Panc1 (cell line): Measurements from ENCODE around the gene FMN2. TPM values are rescaled to one million over a fixed set of nuclear protein-coding genes. Genes with fewer than 3 reads are reported as not detected.

Experiments
- ATAC-seq: fragments of 200-7000 bp; cut with Tn5 transposase; 2 replicates; pipeline ENCODE4 v1.9.1; 2020; ENCODE audit warnings: mild to moderate bottlenecking, moderate library complexity
- BruUV-seq: library from RNA; stranded (reverse); fragments of 400-500 nt; replicated peaks from 2 replicates; lab custom pipeline; 2021; lab: Mats Ljungman, UMichigan
- CTCF ChIA-PET: fragments of 300-600 bp; sonication (Branson Sonifier 250); formaldehyde crosslinking; loops from one replicate; lab custom pipeline; 2022; ENCODE audit warnings: antibody characterized with exemption; lab: Charles Lee
- POLR2A ChIA-PET: fragments of 300-600 bp; sonication (Branson Sonifier 250); formaldehyde crosslinking; loops from one replicate; lab custom pipeline; 2022; ENCODE audit warnings: antibody characterized with exemption; lab: Charles Lee
- DNase-seq: peaks from one replicate; pipeline ENCODE4 v3.0.0-alpha.2; 2010; ENCODE audit warnings: low read depth, low spot score
- H3K27ac ChIP-seq: 2 replicates; pipeline ENCODE4 v1.5.1; 2011; ENCODE audit warnings: mild to moderate bottlenecking, low read length, inconsistent platforms
- H3K27me3 ChIP-seq: fragments of 200-500 bp; sonication (Bioruptor generic); 2 replicates; pipeline ENCODE4 v1.6.0; 2014; ENCODE audit warnings: low read length, inconsistent platforms; ENCODE audit not compliant: control insufficient read depth, insufficient read depth
- H3K36me3 ChIP-seq: fragments of 200-500 bp; sonication (Bioruptor generic); 2 replicates; pipeline ENCODE4 v1.5.1; 2014; ENCODE audit warnings: inconsistent platforms, mild to moderate bottlenecking, low read length, moderate library complexity; ENCODE audit not compliant: control insufficient read depth, insufficient read depth
- H3K4me1 ChIP-seq: 2 replicates; pipeline ENCODE4 v1.5.1; 2011; ENCODE audit warnings: inconsistent platforms, mild to moderate bottlenecking, low read length, moderate library complexity; ENCODE audit not compliant: control insufficient read depth, insufficient read depth
- H3K4me3 ChIP-seq, 2 experiments: 2 replicates each; pipeline ENCODE4 v1.5.1; 2011 to 2012; ENCODE audit warnings: low read depth in 2 of 2, low read length in 2 of 2, mild to moderate bottlenecking in 2 of 2, inconsistent platforms in 1 of 2, moderate library complexity in 1 of 2
- H3K9me3 ChIP-seq: fragments of 200-500 bp; sonication (Bioruptor generic); 2 replicates; pipeline ENCODE4 v1.5.1; 2014; ENCODE audit warnings: low read depth, mild to moderate bottlenecking, inconsistent platforms, low read length, moderate library complexity; ENCODE audit not compliant: control insufficient read depth, insufficient read depth
- CTCF ChIP-seq: fragments of 450-650 bp; IDR thresholded peaks from 2 replicates; pipeline ENCODE4 v1.5.1; 2017; ENCODE audit warnings: mild to moderate bottlenecking
- POLR2AphosphoS5 ChIP-seq: IDR thresholded peaks from 2 replicates; pipeline ENCODE4 v1.6.1; 2012; ENCODE audit warnings: mild to moderate bottlenecking, low read depth, low read length, moderate library complexity
- REST ChIP-seq, 2 experiments: IDR thresholded peaks; 2 replicates each; pipeline ENCODE4 v1.6.1; 2011 to 2012; ENCODE audit warnings: low read depth in 2 of 2, control low read depth in 1 of 2, low read length in 1 of 2, mild to moderate bottlenecking in 1 of 2, moderate library complexity in 1 of 2; ENCODE audit not compliant: insufficient read depth in 1 of 2
- SIN3A ChIP-seq: IDR thresholded peaks from 2 replicates; pipeline ENCODE4 v1.6.1; 2012; ENCODE audit warnings: low read depth, mild to moderate bottlenecking, low read length, moderate library complexity, borderline replicate concordance; ENCODE audit not compliant: insufficient read depth
- TCF7L2 ChIP-seq: IDR thresholded peaks from 2 replicates; pipeline ENCODE4 v1.6.1; 2011; ENCODE audit warnings: mild to moderate bottlenecking, low read depth, low read length, inconsistent platforms
- in situ Hi-C: cut with HindIII; loops from 2 replicates; pipeline ENCODE4 v1.10.0; 2016; ENCODE audit warnings: low sequenced_read_pairs, low pct_unique_long_range_greater_than_20kb
- intact Hi-C: fragments of 100-400 bp; cut with micrococcal nuclease; formaldehyde crosslinking; loops from one replicate; pipeline ENCODE4 v1.10.0; 2022; ENCODE audit not compliant: unreplicated experiment
- total RNA-seq: library from RNA; stranded (reverse); gene quantifications from one replicate; pipeline ENCODE4 v1.2.1, GENCODE V29; 2021; ENCODE audit not compliant: unreplicated experiment

The FMN2 gene
- total RNA-seq, 1 experiment from 2014 or later = 1.9 TPM

- TF ChIP-seq REST (IDR thresholded peaks at IDR 0.05; ENCODE audit: insufficient read depth in 1 of 2, low read depth in 2 of 2, low read length in 1 of 2) = no peak
- Histone ChIP-seq H3K4me1 (no peaks in the 10 kb centered on the region), H3K27ac (no peak overlapping the region), H3K27me3 (no peaks in the 10 kb centered on the region), H3K36me3 (no peaks in the 10 kb centered on the region), H3K4me3 (no peak overlapping the region), H3K9me3 (no peaks in the 10 kb centered on the region)
- ChIA-PET POLR2A (no interaction called here), CTCF (no interaction called here)
- no peak for ATAC-seq
- in situ Hi-C loops (no loop called here), intact Hi-C loops (no loop called here)
- DNase-seq = no peak
- no TSS peak for BruUV-seq
Measured at GRCh38 chr1:240170806-240171205, 79.1 kb downstream of the FMN2 start.

GRCh38 chr1:240171907-240172306 lies 80.2 kb downstream of the FMN2 start:
- Histone ChIP-seq H3K9me3 (no peaks in the 10 kb centered on the region), H3K27ac (no peak overlapping the region), H3K4me3 (no peak overlapping the region), H3K36me3 (no peaks in the 10 kb centered on the region), H3K27me3 (no peaks in the 10 kb centered on the region), H3K4me1 (no peaks in the 10 kb centered on the region)
- intact Hi-C loops = no loop called here
- in situ Hi-C loops = no loop called here
- DNase-seq (no peak), ATAC-seq (no peak)
- CTCF ChIA-PET = no interaction called here
- POLR2A ChIA-PET = no interaction called here
- BruUV-seq = no TSS peak
- no peak for TF ChIP-seq TCF7L2
- no peak for TF ChIP-seq SIN3A
- TF ChIP-seq POLR2AphosphoS5 = no peak
- TF ChIP-seq CTCF = no peak
- TF ChIP-seq REST (IDR thresholded peaks at IDR 0.05; ENCODE audit: insufficient read depth in 1 of 2, low read depth in 2 of 2, low read length in 1 of 2) = no peak
